HCT116 (cell line): Measurements from ENCODE around the gene WDR20. TPM values are rescaled to one million over a fixed set of nuclear protein-coding genes. Genes with fewer than 3 reads are reported as not detected.

Source experiments
- ATAC-seq: fragments of 200-7000 bp; cut with Tn5 transposase; 2 replicates; pipeline ENCODE4 v1.9.1; 2020; ENCODE audit warnings: mild to moderate bottlenecking, moderate library complexity
- BruUV-seq: library from RNA; stranded (reverse); fragments of 400-500 nt; replicated peaks from 2 replicates; lab custom pipeline; 2021; lab: Mats Ljungman, UMichigan
- CTCF ChIA-PET: fragments of 300-600 bp; sonication (Branson Sonifier 250); formaldehyde crosslinking; loops from one replicate; lab custom pipeline; 2021; ENCODE audit warnings: antibody characterized with exemption; lab: Charles Lee
- POLR2A ChIA-PET: fragments of 300-600, 350-600 bp; sonication (Branson Sonifier 250); formaldehyde crosslinking; loops from one replicate; lab custom pipeline; 2021; ENCODE audit warnings: antibody characterized with exemption; lab: Charles Lee
- RAD21 ChIA-PET, 2 experiments: fragments of 300-600 bp; sonication (Branson Sonifier 250); formaldehyde crosslinking; loops; one replicate each; lab custom pipeline; 2023; ENCODE audit warnings: low total read pairs in 2 of 2; ENCODE audit not compliant: uncharacterized antibody in 2 of 2, unreplicated experiment in 2 of 2, low non-redundant PET in 1 of 2; lab: Charles Lee
- DNase-seq: peaks from one replicate; pipeline ENCODE4 v3.0.0-alpha.2; 2010; ENCODE audit warnings: low read depth, low spot score
- H2AFZ ChIP-seq: fragments of 200-600 bp; shearing (Covaris generic), sonication (generic); 2 replicates; pipeline ENCODE4 v1.6.1; 2017; ENCODE audit warnings: low read depth, mixed run types, mixed read lengths, antibody characterized with exemption, low read length; ENCODE audit not compliant: poor library complexity, severe bottlenecking
- H3K27ac ChIP-seq: 2 replicates; pipeline ENCODE4 v1.5.1; 2012; ENCODE audit warnings: low read depth, low read length
- H3K27me3 ChIP-seq: fragments of 200-600 bp; sonication (generic); 2 replicates; pipeline ENCODE4 v1.6.1; 2016; ENCODE audit warnings: mixed run types, low read length, mixed read lengths; ENCODE audit not compliant: insufficient read depth
- H3K36me3 ChIP-seq, 2 experiments: fragments of 200-500 bp in 1 of 2; fragments of 200-600 bp in 1 of 2; sonication (Bioruptor generic) in 1 of 2; sonication (generic) in 1 of 2; 2 replicates each; pipeline versions ENCODE4 v1.5.1 to v1.6.1; 2014 to 2016; ENCODE audit warnings: low read length in 2 of 2, inconsistent platforms in 1 of 2, mixed read lengths in 1 of 2, mixed run types in 1 of 2; ENCODE audit not compliant: insufficient read depth in 2 of 2, control insufficient read depth in 1 of 2
- H3K4me1 ChIP-seq, 2 experiments: fragments of 200-600 bp in 1 of 2; sonication (generic) in 1 of 2; 2 replicates each; pipeline versions ENCODE4 v1.5.1 to v1.6.1; 2012 to 2017; ENCODE audit warnings: low read length in 2 of 2, inconsistent platforms in 1 of 2, mild to moderate bottlenecking in 1 of 2, mixed read lengths in 1 of 2, mixed run types in 1 of 2, moderate library complexity in 1 of 2; ENCODE audit not compliant: insufficient read depth in 2 of 2, control insufficient read depth in 1 of 2
- H3K4me2 ChIP-seq: fragments of 200-600 bp; sonication (generic); 2 replicates; pipeline ENCODE4 v1.6.1; 2017; ENCODE audit warnings: mixed run types, low read length, mixed read lengths
- H3K4me3 ChIP-seq, 2 experiments: fragments of 200-600 bp in 1 of 2; sonication (generic) in 1 of 2; replicated peaks in 1 of 2; 2 replicates each; pipeline ENCODE4 v1.5.1; 2011 to 2016; ENCODE audit warnings: low read length in 2 of 2, control low read depth in 1 of 2, low read depth in 1 of 2, mild to moderate bottlenecking in 1 of 2, mixed read lengths in 1 of 2, mixed run types in 1 of 2
- H3K79me2 ChIP-seq: fragments of 200-600 bp; sonication (generic); 2 replicates; pipeline ENCODE4 v1.6.1; 2017; ENCODE audit warnings: mild to moderate bottlenecking, mixed run types, low read length, moderate library complexity, mixed read lengths; ENCODE audit not compliant: insufficient read depth
- H3K9ac ChIP-seq: fragments of 200-600 bp; sonication (generic); 2 replicates; pipeline ENCODE4 v1.6.1; 2016; ENCODE audit warnings: low read length, mixed read lengths
- H3K9me2 ChIP-seq: fragments of 200-600 bp; sonication (generic), shearing (Covaris generic); 2 replicates; pipeline ENCODE4 v1.6.1; 2017; ENCODE audit warnings: mixed run types, mild to moderate bottlenecking, moderate library complexity; ENCODE audit not compliant: insufficient read depth
- H3K9me3 ChIP-seq, 2 experiments: fragments of 200-500 bp in 1 of 2; fragments of 200-600 bp in 1 of 2; sonication (Bioruptor generic) in 1 of 2; sonication (generic) in 1 of 2; 2 replicates each; pipeline ENCODE4 v1.6.1; 2014 to 2017; ENCODE audit warnings: low read length in 2 of 2, mixed read lengths in 2 of 2, inconsistent platforms in 1 of 2, low read depth in 1 of 2, mild to moderate bottlenecking in 1 of 2, mixed run types in 1 of 2, moderate library complexity in 1 of 2; ENCODE audit not compliant: control insufficient read depth in 1 of 2, insufficient read depth in 1 of 2
- H4K20me1 ChIP-seq: fragments of 200-600 bp; sonication (generic), shearing (Covaris generic); 2 replicates; pipeline ENCODE4 v1.6.1; 2017; ENCODE audit warnings: mixed run types, mild to moderate bottlenecking, moderate library complexity; ENCODE audit not compliant: insufficient read depth
- CTCF ChIP-seq, 3 experiments: fragments of 200-600 bp in 1 of 3; sonication (generic) in 1 of 3; IDR thresholded peaks in 2 of 3; conservative IDR thresholded peaks in 1 of 3; 2 replicates each; pipeline ENCODE4 v1.5.1; 2012 to 2017; ENCODE audit warnings: low read depth in 2 of 3, low read length in 2 of 3, antibody characterized with exemption in 1 of 3, borderline replicate concordance in 1 of 3, control low read depth in 1 of 3, mild to moderate bottlenecking in 1 of 3, mixed read lengths in 1 of 3, mixed run types in 1 of 3, moderate library complexity in 1 of 3; ENCODE audit not compliant: insufficient read depth in 1 of 3
- ELF1 ChIP-seq: IDR thresholded peaks from 2 replicates; pipeline ENCODE4 v1.6.1; 2012; ENCODE audit warnings: low read depth, borderline replicate concordance
- EZH2 ChIP-seq: fragments of 200-600 bp; sonication (generic); IDR thresholded peaks from 2 replicates; pipeline ENCODE4 v1.6.1; 2017; ENCODE audit warnings: antibody characterized with exemption, mixed run types
- EZH2phosphoT487 ChIP-seq: fragments of 200-600 bp; IDR thresholded peaks from 2 replicates; pipeline ENCODE4 v1.6.1; 2018; ENCODE audit warnings: antibody characterized with exemption, borderline replicate concordance
- FOSL1 ChIP-seq: IDR thresholded peaks from 2 replicates; pipeline ENCODE4 v1.6.1; 2012; ENCODE audit warnings: low read depth
- JUND ChIP-seq: IDR thresholded peaks from 2 replicates; pipeline ENCODE4 v1.6.1; 2012
- RAD21 ChIP-seq: IDR thresholded peaks from 2 replicates; pipeline ENCODE4 v1.6.1; 2012; ENCODE audit warnings: low read depth, mild to moderate bottlenecking
- REST ChIP-seq: IDR thresholded peaks from 2 replicates; pipeline ENCODE4 v1.6.1; 2012; ENCODE audit warnings: low read depth
- SIN3A ChIP-seq: IDR thresholded peaks from 2 replicates; pipeline ENCODE4 v1.6.1; 2012; ENCODE audit warnings: low read depth
- YY1 ChIP-seq: IDR thresholded peaks from 2 replicates; pipeline ENCODE4 v1.6.1; 2011; ENCODE audit warnings: low read length, low read depth, moderate library complexity, mild to moderate bottlenecking; ENCODE audit not compliant: insufficient replicate concordance; ENCODE audit errors: extremely low read depth
- ZBTB33 ChIP-seq: IDR thresholded peaks from 2 replicates; pipeline ENCODE4 v1.6.1; 2011; ENCODE audit warnings: mild to moderate bottlenecking, low read length, moderate library complexity; ENCODE audit not compliant: insufficient replicate concordance; ENCODE audit errors: extremely low read depth
- ZFX ChIP-seq: fragments of 450-650 bp; IDR thresholded peaks from 2 replicates; pipeline ENCODE4 v1.6.1; 2017
- ZNF274 ChIP-seq: fragments of 200-500 bp; sonication (Bioruptor generic); IDR thresholded peaks from 2 replicates; pipeline ENCODE4 v1.6.1; 2014; ENCODE audit warnings: mild to moderate bottlenecking, low read depth, low read length, inconsistent platforms
- intact Hi-C: fragments of 100-400 bp; cut with micrococcal nuclease; formaldehyde crosslinking; loops from 2 replicates; pipeline ENCODE4 v1.10.0; 2022
- total RNA-seq: library from RNA; stranded (reverse); gene quantifications from one replicate; pipeline ENCODE4 v1.2.1, GENCODE V29; 2021; ENCODE audit not compliant: unreplicated experiment
- TF ChIP-seq, protein P1 (sequence below): IDR thresholded peaks from 2 replicates; pipeline ENCODE4 v1.6.1; 2012

Gene WDR20
- total RNA-seq, 1 experiment from 2014 or later: 21.1 TPM

DNA sequence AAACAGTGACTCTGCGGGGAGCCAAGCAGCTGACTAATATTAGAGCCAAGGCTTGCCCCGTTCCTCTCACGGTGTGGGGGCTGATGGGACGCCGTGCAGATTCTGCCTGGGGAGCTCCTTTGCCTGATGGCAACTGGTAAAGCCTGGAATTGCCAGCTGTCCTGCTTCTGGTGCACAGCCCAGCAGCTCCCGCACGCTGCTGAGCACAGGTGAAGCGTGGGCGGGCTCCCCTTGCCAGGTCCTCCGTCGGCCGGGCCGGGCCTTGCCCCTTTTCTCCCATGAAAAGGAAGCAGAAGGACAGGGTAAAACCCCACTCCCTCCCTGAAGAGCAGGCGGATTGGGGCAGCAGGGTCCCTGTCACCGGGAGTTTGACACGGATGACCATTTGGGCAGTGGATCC lies 79.0 kb downstream of the WDR20 start:
- TF ChIP-seq JUND: no peak
- TF ChIP-seq EZH2phosphoT487: no peak
- TF ChIP-seq FOSL1: no peak
- TF ChIP-seq CTCF (IDR thresholded peaks at IDR 0.05 in 2 of 3, conservative IDR thresholded peaks at IDR 0.05 in 1 of 3; ENCODE audit: borderline replicate concordance in 1 of 3, insufficient read depth in 1 of 3, low read depth in 2 of 3, low read length in 2 of 3): no peak
- no peak for TF ChIP-seq ZFX
- TF ChIP-seq REST: no peak
- TF ChIP-seq YY1: no peak
- TF ChIP-seq, protein P1, sequence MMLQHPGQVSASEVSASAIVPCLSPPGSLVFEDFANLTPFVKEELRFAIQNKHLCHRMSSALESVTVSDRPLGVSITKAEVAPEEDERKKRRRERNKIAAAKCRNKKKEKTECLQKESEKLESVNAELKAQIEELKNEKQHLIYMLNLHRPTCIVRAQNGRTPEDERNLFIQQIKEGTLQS: no peak
- no peak for TF ChIP-seq ELF1
- no peak for TF ChIP-seq ZNF274
- no peak for TF ChIP-seq SIN3A
- TF ChIP-seq RAD21: no peak
- no peak for TF ChIP-seq ZBTB33
- TF ChIP-seq EZH2: no peak
- intact Hi-C loops: no loop called here
- Histone ChIP-seq H3K36me3 (0 out of 4 replicates have a peak, but pooled peaks cover 0 to 3% of the 10 kb centered on the region in 2 experiments), H2AFZ (no peak overlapping the region), H3K79me2 (peaks cover 17% of the 10 kb centered on the region), H3K4me1 (peaks cover 0 to 3% of the 10 kb centered on the region in 2 experiments; a peak in 1 of 4 replicates), H3K27me3 (no peaks in the 10 kb centered on the region), H3K9me2 (no peaks in the 10 kb centered on the region), H3K4me3 (no peak overlapping the region), H3K27ac (no peak overlapping the region), H4K20me1 (no peaks in the 10 kb centered on the region), H3K9me3 (no peaks in the 10 kb centered on the region), H3K9ac (no peak overlapping the region), H3K4me2 (no peak overlapping the region)
- ATAC-seq (no peak), DNase-seq (no peak)
- no TSS peak for BruUV-seq
- POLR2A ChIA-PET: no interaction called here
- RAD21 ChIA-PET: no interaction called here
- CTCF ChIA-PET: no interaction called here
